H9 (cell line): ENCODE measurements around the gene TNPO1. TPM values are rescaled to one million over a fixed set of nuclear protein-coding genes. Genes with fewer than 3 reads are reported as not detected.

ENCODE experiments used
- DNase-seq: peaks from one replicate; pipeline ENCODE4 v3.0.0-alpha.2; 2017
- H2AFZ ChIP-seq: one replicate; pipeline ENCODE4 v1.6.1; 2013; ENCODE audit warnings: mild to moderate bottlenecking, low read length, control low read depth, moderate library complexity
- H2AK5ac ChIP-seq: 2 replicates; pipeline ENCODE4 v1.6.1; 2013; ENCODE audit warnings: low read length, control low read depth, mixed read lengths; ENCODE audit not compliant: insufficient read length
- H2BK120ac ChIP-seq: one replicate; pipeline ENCODE4 v1.6.1; 2013; ENCODE audit warnings: low read depth, mild to moderate bottlenecking, low read length, control low read depth, inconsistent platforms; ENCODE audit not compliant: poor library complexity, severe bottlenecking
- H2BK12ac ChIP-seq: 2 replicates; pipeline ENCODE4 v1.6.1; 2013; ENCODE audit warnings: low read length, control low read depth, mixed read lengths, low read depth; ENCODE audit not compliant: insufficient read length
- H2BK15ac ChIP-seq: 2 replicates; pipeline ENCODE4 v1.6.1; 2013; ENCODE audit warnings: low read depth, low read length, control low read depth
- H2BK20ac ChIP-seq: one replicate; pipeline ENCODE4 v1.6.1; 2013; ENCODE audit warnings: low read depth, mild to moderate bottlenecking, low read length, control low read depth, inconsistent platforms; ENCODE audit not compliant: poor library complexity, severe bottlenecking
- H2BK5ac ChIP-seq: 2 replicates; pipeline ENCODE4 v1.6.1; 2013; ENCODE audit warnings: low read length, control low read depth, mixed read lengths; ENCODE audit not compliant: insufficient read length
- H3K14ac ChIP-seq: 2 replicates; pipeline ENCODE4 v1.6.1; 2013; ENCODE audit warnings: low read length, control low read depth; ENCODE audit not compliant: insufficient read depth
- H3K18ac ChIP-seq: 2 replicates; pipeline ENCODE4 v1.6.1; 2013; ENCODE audit warnings: low read depth, mild to moderate bottlenecking, mixed read lengths, low read length, control low read depth; ENCODE audit not compliant: insufficient read length
- H3K23ac ChIP-seq: 2 replicates; pipeline ENCODE4 v1.6.1; 2013; ENCODE audit warnings: low read length, control low read depth, mixed read lengths, low read depth; ENCODE audit not compliant: insufficient read length
- H3K23me2 ChIP-seq: 2 replicates; pipeline ENCODE4 v1.6.1; 2013; ENCODE audit warnings: low read depth, mild to moderate bottlenecking, mixed read lengths, low read length, control low read depth; ENCODE audit not compliant: insufficient read length, poor library complexity, severe bottlenecking
- H3K27ac ChIP-seq: 2 replicates; pipeline ENCODE4 v1.5.1; 2013; ENCODE audit warnings: low read length, control low read depth, mixed read lengths, low read depth; ENCODE audit not compliant: insufficient read length
- H3K27me3 ChIP-seq: 2 replicates; pipeline ENCODE4 v1.6.1; 2013; ENCODE audit warnings: low read length, control low read depth, inconsistent platforms; ENCODE audit not compliant: insufficient read depth
- H3K4ac ChIP-seq: 2 replicates; pipeline ENCODE4 v1.6.1; 2013; ENCODE audit warnings: low read depth, mild to moderate bottlenecking, control low read depth, inconsistent platforms, low read length, moderate library complexity
- H3K4me1 ChIP-seq: 2 replicates; pipeline ENCODE4 v1.6.1; 2013; ENCODE audit warnings: low read length, control low read depth, inconsistent platforms; ENCODE audit not compliant: insufficient read depth
- H3K4me2 ChIP-seq: 2 replicates; pipeline ENCODE4 v1.6.1; 2013; ENCODE audit warnings: low read length, control low read depth, mixed read lengths; ENCODE audit not compliant: insufficient read length, insufficient read depth
- H3K56ac ChIP-seq: 2 replicates; pipeline ENCODE4 v1.6.1; 2013; ENCODE audit warnings: low read depth, mild to moderate bottlenecking, mixed read lengths, low read length, control low read depth; ENCODE audit not compliant: insufficient read length
- H3K79me1 ChIP-seq: 2 replicates; pipeline ENCODE4 v1.6.1; 2013; ENCODE audit warnings: low read depth, mild to moderate bottlenecking, moderate library complexity, low read length, control low read depth, inconsistent platforms; ENCODE audit not compliant: insufficient read depth, poor library complexity, severe bottlenecking
- H3K79me2 ChIP-seq: 2 replicates; pipeline ENCODE4 v1.6.1; 2013; ENCODE audit warnings: low read length, control low read depth, inconsistent platforms; ENCODE audit not compliant: insufficient read depth
- H3K9ac ChIP-seq: 2 replicates; pipeline ENCODE4 v1.6.1; 2013; ENCODE audit warnings: low read length, control low read depth, mixed read lengths; ENCODE audit not compliant: insufficient read length; ENCODE audit errors: extremely low read depth
- H3K9me3 ChIP-seq: one replicate; pipeline ENCODE4 v1.6.1; 2013; ENCODE audit warnings: low read depth, low read length, inconsistent platforms; ENCODE audit not compliant: control insufficient read depth
- H3T11ph ChIP-seq: one replicate; pipeline ENCODE4 v1.6.1; 2013; ENCODE audit warnings: mild to moderate bottlenecking, low read length, control low read depth, inconsistent platforms
- H4K20me1 ChIP-seq: one replicate; pipeline ENCODE4 v1.6.1; 2013; ENCODE audit not compliant: control insufficient read depth, insufficient read length, insufficient read depth
- H4K5ac ChIP-seq: 2 replicates; pipeline ENCODE4 v1.6.1; 2013; ENCODE audit warnings: low read depth, mild to moderate bottlenecking, mixed read lengths, low read length, control low read depth; ENCODE audit not compliant: insufficient read length
- H4K8ac ChIP-seq: replicated peaks from 2 replicates; pipeline ENCODE4 v1.6.1; 2013; ENCODE audit warnings: low read length, control low read depth, mixed read lengths, low read depth; ENCODE audit not compliant: insufficient read length
- H4K91ac ChIP-seq: 2 replicates; pipeline ENCODE4 v1.6.1; 2013; ENCODE audit warnings: low read depth, mild to moderate bottlenecking, moderate library complexity, mixed read lengths, low read length, control low read depth; ENCODE audit not compliant: insufficient read length
- H3K27ac Mint-ChIP-seq, 3 experiments: 2 replicates in 2 of 3; 3 replicates in 1 of 3; pipeline ENCODE4 v1.8.0; 2020 to 2021; ENCODE audit warnings: mixed read lengths in 3 of 3, mild to moderate bottlenecking in 1 of 3, moderate library complexity in 1 of 3
- H3K27me3 Mint-ChIP-seq: 2 replicates; pipeline ENCODE4 v1.8.0; 2021; ENCODE audit warnings: low read depth, mild to moderate bottlenecking, moderate library complexity, mixed read lengths
- H3K36me3 Mint-ChIP-seq, 3 experiments: 2 replicates in 2 of 3; 3 replicates in 1 of 3; pipeline ENCODE4 v1.8.0; 2020 to 2021; ENCODE audit warnings: low read depth in 3 of 3, mixed read lengths in 3 of 3; ENCODE audit not compliant: insufficient read depth in 1 of 3
- H3K4me1 Mint-ChIP-seq, 2 experiments: 2 replicates each; pipeline ENCODE4 v1.8.0; 2020; ENCODE audit warnings: mixed read lengths in 2 of 2
- H3K4me3 Mint-ChIP-seq, 2 experiments: 2 replicates in 1 of 2; 3 replicates in 1 of 2; pipeline ENCODE4 v1.8.0; 2020 to 2021; ENCODE audit warnings: mild to moderate bottlenecking in 2 of 2, mixed read lengths in 2 of 2, moderate library complexity in 1 of 2
- H3K9me3 Mint-ChIP-seq, 2 experiments: 2 replicates in 1 of 2; 3 replicates in 1 of 2; pipeline ENCODE4 v1.8.0; 2020; ENCODE audit warnings: mild to moderate bottlenecking in 2 of 2, mixed read lengths in 2 of 2, moderate library complexity in 1 of 2
- WGBS: extraction: QIAGEN DNeasy Blood & Tissue Kit; methylation state at CpG from one replicate; pipeline ENCODE4 v1.1.7; 2013; ENCODE audit warnings: missing lambda C conversion rate, low lambda C conversion rate, mixed read lengths; ENCODE audit not compliant: insufficient read length; ENCODE audit errors: extremely low coverage; 5-methylcytosine and 5-hydroxymethylcytosine counted together
- total RNA-seq: library from RNA; stranded (reverse); gene quantifications from 2 replicates; pipeline ENCODE4 v1.2.1, GENCODE V29; 2021
- TF ChIP-seq, protein P1 (sequence below): fragments of 200-600 bp; sonication (generic); conservative IDR thresholded peaks from 3 replicates; pipeline ENCODE4 v1.8.0; 2021; ENCODE audit warnings: antibody characterized with exemption, mild to moderate bottlenecking

TNPO1 gene
- total RNA-seq, 1 experiment from 2014 or later, result 164 TPM

DNA sequence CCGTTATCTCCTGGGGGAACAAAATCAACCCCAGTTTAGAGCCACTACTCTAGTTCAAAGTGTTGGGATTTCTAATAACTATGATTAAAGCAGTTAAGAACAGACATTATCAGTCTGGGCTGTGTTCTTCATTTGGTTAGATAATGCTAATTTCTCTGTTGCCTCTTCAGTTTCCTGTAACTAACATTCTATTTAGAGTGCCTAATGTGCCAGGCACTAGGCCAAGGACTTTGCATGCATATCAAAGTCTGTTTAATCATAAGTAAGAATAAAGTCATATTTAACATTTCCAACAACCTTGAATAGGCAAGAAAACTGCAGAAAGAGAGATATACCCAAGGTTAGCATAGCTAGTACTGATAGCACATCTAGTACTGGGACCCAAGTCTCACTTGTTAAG lies 68.4 kb downstream of the TNPO1 start:
- Histone ChIP-seq H3K18ac (no peak overlapping the region), H3K56ac (no peak overlapping the region), H3K27ac (no peak overlapping the region), H3K4me2 (no peak overlapping the region), H3K79me1 (peaks cover 3% of the 10 kb centered on the region), H2BK12ac (no peak overlapping the region), H3T11ph (no peak overlapping the region), H2AFZ (no peak overlapping the region), H3K4ac (no peak overlapping the region), H3K9ac (no peak overlapping the region), H2BK15ac (no peak overlapping the region), H3K9me3 (no peaks in the 10 kb centered on the region), H3K4me1 (no peaks in the 10 kb centered on the region), H4K91ac (no peak overlapping the region), H2BK5ac (no peak overlapping the region), H4K5ac (no peak overlapping the region), H3K23ac (no peak overlapping the region), H4K8ac (no peak overlapping the region), H3K23me2 (no peaks in the 10 kb centered on the region), H3K79me2 (no peaks in the 10 kb centered on the region), H2BK120ac (no peak overlapping the region), H4K20me1 (no peaks in the 10 kb centered on the region), H2BK20ac (no peak overlapping the region), H3K14ac (no peak overlapping the region), H3K27me3 (no peaks in the 10 kb centered on the region), H2AK5ac (no peak overlapping the region)
- Mint-ChIP-seq H3K27ac (no peak overlapping the region), H3K27me3 (no peaks in the 10 kb centered on the region), H3K4me3 (no peak overlapping the region), H3K36me3 (peaks cover 52 to 91% (median 78%) of the 10 kb centered on the region in 3 experiments; a peak in 6 of 7 replicates), H3K4me1 (no peaks in the 10 kb centered on the region), H3K9me3 (no peaks in the 10 kb centered on the region)
- WGBS, result no CpG with 5 or more reads among the region's 1 CpG
- TF ChIP-seq, protein P1, sequence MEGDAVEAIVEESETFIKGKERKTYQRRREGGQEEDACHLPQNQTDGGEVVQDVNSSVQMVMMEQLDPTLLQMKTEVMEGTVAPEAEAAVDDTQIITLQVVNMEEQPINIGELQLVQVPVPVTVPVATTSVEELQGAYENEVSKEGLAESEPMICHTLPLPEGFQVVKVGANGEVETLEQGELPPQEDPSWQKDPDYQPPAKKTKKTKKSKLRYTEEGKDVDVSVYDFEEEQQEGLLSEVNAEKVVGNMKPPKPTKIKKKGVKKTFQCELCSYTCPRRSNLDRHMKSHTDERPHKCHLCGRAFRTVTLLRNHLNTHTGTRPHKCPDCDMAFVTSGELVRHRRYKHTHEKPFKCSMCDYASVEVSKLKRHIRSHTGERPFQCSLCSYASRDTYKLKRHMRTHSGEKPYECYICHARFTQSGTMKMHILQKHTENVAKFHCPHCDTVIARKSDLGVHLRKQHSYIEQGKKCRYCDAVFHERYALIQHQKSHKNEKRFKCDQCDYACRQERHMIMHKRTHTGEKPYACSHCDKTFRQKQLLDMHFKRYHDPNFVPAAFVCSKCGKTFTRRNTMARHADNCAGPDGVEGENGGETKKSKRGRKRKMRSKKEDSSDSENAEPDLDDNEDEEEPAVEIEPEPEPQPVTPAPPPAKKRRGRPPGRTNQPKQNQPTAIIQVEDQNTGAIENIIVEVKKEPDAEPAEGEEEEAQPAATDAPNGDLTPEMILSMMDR, result no peak
- DNase-seq, result no peak
